Neural progenitor cell (in vitro differentiated cells): ENCODE measurements around the gene CHMP2A. TPM values are rescaled to one million over a fixed set of nuclear protein-coding genes. Genes with fewer than 3 reads are reported as not detected.
"Not testable (repeated sequence)": the region's sequence is repeated elsewhere in the genome, so short reads cannot be mapped to it uniquely, and the experiment has no call there.

Experiments used
- DNase-seq: peaks from one replicate; pipeline ENCODE4 v3.0.0-alpha.2; 2016; ENCODE audit warnings: low spot score
- H2AFZ ChIP-seq: fragments of 200-600 bp; sonication (generic); replicated peaks from 2 replicates; pipeline ENCODE4 v1.6.1; 2016; ENCODE audit warnings: antibody characterized with exemption
- H3F3A ChIP-seq: fragments of 200-600 bp; sonication (generic); 2 replicates; pipeline ENCODE4 v1.6.1; 2016; ENCODE audit warnings: antibody characterized with exemption, low read depth
- H3K27ac ChIP-seq: fragments of 200-600 bp; sonication (generic); 2 replicates; pipeline ENCODE4 v1.5.1; 2016; ENCODE audit warnings: mild to moderate bottlenecking
- H3K27me3 ChIP-seq: fragments of 200-600 bp; sonication (generic); 2 replicates; pipeline ENCODE4 v1.6.1; 2016; ENCODE audit warnings: mild to moderate bottlenecking, moderate library complexity
- H3K36me3 ChIP-seq: fragments of 200-600 bp; sonication (generic); 2 replicates; pipeline ENCODE4 v1.5.1; 2016
- H3K4me1 ChIP-seq: fragments of 200-600 bp; sonication (generic); 2 replicates; pipeline ENCODE4 v1.6.1; 2016; ENCODE audit warnings: mixed run types
- H3K4me2 ChIP-seq: fragments of 200-600 bp; sonication (generic); 2 replicates; pipeline ENCODE4 v1.6.1; 2016
- H3K4me3 ChIP-seq: fragments of 200-600 bp; sonication (generic); 2 replicates; pipeline ENCODE4 v1.5.1; 2016
- H3K79me2 ChIP-seq: fragments of 200-600 bp; sonication (generic); 2 replicates; pipeline ENCODE4 v1.6.1; 2016; ENCODE audit warnings: low read depth
- H3K9ac ChIP-seq: fragments of 200-600 bp; sonication (generic); 2 replicates; pipeline ENCODE4 v1.6.1; 2016
- H3K9me3 ChIP-seq: fragments of 200-600 bp; sonication (generic); 2 replicates; pipeline ENCODE4 v1.5.1; 2016; ENCODE audit warnings: low read depth
- H4K20me1 ChIP-seq: fragments of 200-600 bp; sonication (generic); 2 replicates; pipeline ENCODE4 v1.6.1; 2016; ENCODE audit warnings: low read depth
- H3K27ac Mint-ChIP-seq: 3 replicates; pipeline ENCODE4 v1.8.0; 2021; ENCODE audit warnings: mixed read lengths
- H3K27me3 Mint-ChIP-seq: 2 replicates; pipeline ENCODE4 v1.8.0; 2022; ENCODE audit warnings: low read depth, mild to moderate bottlenecking, inconsistent platforms, moderate library complexity, mixed read lengths; ENCODE audit not compliant: insufficient read depth
- H3K36me3 Mint-ChIP-seq: 3 replicates; pipeline ENCODE4 v1.8.0; 2021; ENCODE audit warnings: mixed read lengths
- H3K4me1 Mint-ChIP-seq: 3 replicates; pipeline ENCODE4 v1.8.0; 2021; ENCODE audit warnings: mixed read lengths
- H3K4me3 Mint-ChIP-seq: 3 replicates; pipeline ENCODE4 v1.8.0; 2021; ENCODE audit warnings: mild to moderate bottlenecking, moderate library complexity, mixed read lengths
- H3K9me3 Mint-ChIP-seq: 3 replicates; pipeline ENCODE4 v1.8.0; 2020; ENCODE audit warnings: mixed read lengths
- CTCF ChIP-seq: fragments of 200-600 bp; sonication (generic); IDR thresholded peaks from 2 replicates; pipeline ENCODE4 v1.5.1; 2017; ENCODE audit warnings: antibody characterized with exemption, mild to moderate bottlenecking
- EZH2 ChIP-seq: fragments of 200-600 bp; sonication (generic); IDR thresholded peaks from 2 replicates; pipeline ENCODE4 v1.6.1; 2017; ENCODE audit warnings: antibody characterized with exemption, mild to moderate bottlenecking, moderate library complexity
- EZH2phosphoT487 ChIP-seq: fragments of 200-600 bp; sonication (generic); IDR thresholded peaks from 2 replicates; pipeline ENCODE4 v1.6.1; 2017; ENCODE audit warnings: antibody characterized with exemption
- total RNA-seq: library from RNA; depleted of rRNA; stranded (reverse); fragments of >200 nt; gene quantifications from 2 replicates; pipeline ENCODE4 v1.2.3, GENCODE V29; 2015; ENCODE audit warnings: low replicate concordance

CHMP2A gene
- total RNA-seq, 1 donor from 2014 or later: 148 TPM

DNA sequence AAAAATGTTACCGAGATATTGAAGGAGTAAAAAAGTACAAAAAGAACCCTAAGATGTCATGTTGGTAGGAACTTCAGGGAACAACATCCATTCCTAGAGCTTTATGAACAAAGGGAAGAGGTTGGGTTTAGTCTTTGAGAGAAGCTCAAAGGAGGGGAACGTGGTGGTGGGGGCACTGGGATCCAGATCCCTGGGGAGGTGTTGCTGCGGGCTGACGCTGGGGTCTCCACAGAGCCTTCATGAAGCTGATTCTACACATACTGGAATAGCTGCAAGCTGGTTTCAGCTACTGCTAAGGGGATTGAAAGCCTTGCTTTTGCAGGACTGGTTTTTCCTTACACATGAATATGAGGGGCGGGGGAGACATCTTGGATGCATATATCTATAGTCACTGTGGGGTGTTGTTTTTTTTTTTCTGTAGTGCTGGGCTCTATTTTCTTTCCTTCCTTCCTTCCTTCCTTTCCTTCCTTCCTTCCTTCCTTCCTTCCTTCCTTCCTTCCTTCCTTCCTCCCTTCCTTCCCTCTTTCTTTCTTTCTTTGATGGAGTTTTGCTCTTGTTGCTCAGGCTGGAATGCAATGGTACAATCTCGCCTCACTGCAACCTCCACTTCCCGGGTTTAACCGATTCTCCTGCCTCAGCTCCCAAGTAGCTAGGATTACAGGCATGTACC lies 24.7 kb upstream of the CHMP2A start:
- Histone ChIP-seq H3K9ac (no peak overlapping the region), H3K79me2 (peaks cover 42% of the 10 kb centered on the region), H3F3A (peaks cover 19% of the 10 kb centered on the region), H4K20me1 (peaks cover 12% of the 10 kb centered on the region), H3K36me3 (no peaks in the 10 kb centered on the region), H3K27me3 (no peaks in the 10 kb centered on the region), H3K27ac (no peak overlapping the region), H3K4me1 (peaks cover 1% of the 10 kb centered on the region), H3K4me3 (no peak overlapping the region), H3K4me2 (no peak overlapping the region), H3K9me3 (no peaks in the 10 kb centered on the region), H2AFZ (no peak overlapping the region)
- H3K27ac Mint-ChIP-seq: no peak overlapping the region
- H3K4me3 Mint-ChIP-seq: no peak overlapping the region
- H3K36me3 Mint-ChIP-seq: peaks cover 22% of the 10 kb centered on the region
- no peak for DNase-seq
- H3K4me1 Mint-ChIP-seq: peaks cover 23% of the 10 kb centered on the region
- TF ChIP-seq EZH2 (no peak), CTCF (no peak), EZH2phosphoT487 (no peak)
- H3K27me3 Mint-ChIP-seq: peaks cover 3% of the 10 kb centered on the region
- H3K9me3 Mint-ChIP-seq: no peaks in the 10 kb centered on the region

DNA sequence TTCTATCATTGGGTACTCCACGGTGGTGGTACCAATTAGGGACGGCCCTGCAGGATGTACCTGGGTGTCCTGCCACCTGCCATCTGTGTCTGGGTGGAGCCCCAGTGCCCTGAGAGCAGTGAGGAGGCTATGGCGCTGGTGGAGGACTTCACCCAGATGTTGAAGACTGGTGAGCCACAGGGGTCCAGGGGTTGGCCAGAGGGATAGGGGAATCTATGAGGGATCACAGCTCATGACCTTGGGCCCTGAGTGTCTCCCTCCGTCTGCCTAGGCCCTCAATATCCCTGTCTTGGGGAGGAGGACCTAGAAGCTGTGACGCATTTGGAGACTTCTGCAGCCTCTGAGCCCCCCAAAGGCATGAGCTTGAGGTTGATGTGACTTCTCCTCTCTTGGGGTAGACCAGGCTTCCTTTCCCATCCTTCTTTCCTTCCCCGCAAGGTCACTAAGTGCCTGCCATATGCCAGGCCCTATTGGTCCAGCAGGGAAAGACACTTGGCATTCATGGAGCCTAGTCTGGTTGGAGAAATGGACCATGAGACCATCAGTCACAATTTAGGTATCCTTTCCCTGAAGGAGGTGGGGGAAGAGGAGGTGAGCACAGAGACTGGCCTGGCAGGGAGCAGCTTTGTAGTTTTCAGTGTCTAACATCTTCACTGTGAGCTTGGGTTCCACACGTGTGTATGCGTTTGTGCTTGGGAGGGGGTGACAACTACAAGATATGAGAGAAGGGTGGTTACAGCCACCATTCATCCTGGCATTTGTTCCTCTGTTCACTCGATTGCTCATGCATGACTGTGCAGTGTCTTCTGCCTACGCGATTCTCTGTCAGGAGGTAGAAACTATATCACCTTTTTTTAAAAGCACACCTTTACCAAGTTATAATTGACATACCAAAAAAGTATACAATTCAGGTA lies 23.4 kb upstream of the CHMP2A start:
- H3K79me2 ChIP-seq: peaks cover 42% of the 10 kb centered on the region
- Mint-ChIP-seq H3K27ac (peak overlapping the region; percentile 1), H3K27me3 (peaks cover 8% of the 10 kb centered on the region), H3K9me3 (no peaks in the 10 kb centered on the region), H3K4me3 (peak overlapping the region; percentile 38), H3K4me1 (peaks cover 31% of the 10 kb centered on the region), H3K36me3 (peaks cover 18% of the 10 kb centered on the region)
- H3F3A ChIP-seq: peaks cover 31% of the 10 kb centered on the region
- no peak overlapping the region for H3K9ac ChIP-seq
- H3K4me3 ChIP-seq: no peak overlapping the region
- DNase-seq: no peak
- no peaks in the 10 kb centered on the region for H3K36me3 ChIP-seq
- no peak overlapping the region for H2AFZ ChIP-seq
- H3K4me2 ChIP-seq: no peak overlapping the region
- H3K9me3 ChIP-seq: no peaks in the 10 kb centered on the region
- no peaks in the 10 kb centered on the region for H3K27me3 ChIP-seq
- TF ChIP-seq CTCF (no peak), EZH2 (no peak), EZH2phosphoT487 (no peak)
- H3K27ac ChIP-seq: no peak overlapping the region
- H3K4me1 ChIP-seq: peaks cover 9% of the 10 kb centered on the region
- H4K20me1 ChIP-seq: peaks cover 12% of the 10 kb centered on the region

DNA sequence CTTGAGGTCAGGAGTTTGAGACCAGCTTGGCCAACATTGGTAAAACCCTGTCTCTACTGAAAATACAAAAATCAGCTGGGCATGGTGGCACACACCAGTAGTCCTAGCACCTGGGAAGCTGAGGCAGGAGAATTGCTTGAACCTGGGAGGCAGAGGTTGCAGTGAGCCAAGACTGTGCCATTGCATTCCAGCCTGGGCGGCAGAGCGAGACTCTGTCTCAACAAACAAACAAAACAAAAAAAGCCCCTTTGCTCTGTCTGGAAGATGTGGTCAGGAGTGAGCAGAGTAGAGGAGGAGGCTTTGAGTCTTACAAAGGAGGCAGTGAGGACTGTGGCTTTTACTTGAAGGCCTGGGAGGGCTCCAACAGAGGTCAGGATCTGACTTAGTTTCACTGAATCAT lies 22.7 kb upstream of the CHMP2A start:
- H3K36me3 ChIP-seq, H3K9ac ChIP-seq, H3K4me2 ChIP-seq, H3K27ac Mint-ChIP-seq, H3K4me1 ChIP-seq, H2AFZ ChIP-seq, H3K27me3 Mint-ChIP-seq, H3K27ac ChIP-seq, H3K27me3 ChIP-seq, H3K4me3 ChIP-seq, DNase-seq, H3K9me3 ChIP-seq, H3K9me3 Mint-ChIP-seq: not testable (repeated sequence)
- Mint-ChIP-seq H3K36me3 (peaks cover 13% of the 10 kb centered on the region), H3K4me3 (peak overlapping the region; percentile 74), H3K4me1 (peaks cover 33% of the 10 kb centered on the region)
- Histone ChIP-seq H3F3A (peaks cover 37% of the 10 kb centered on the region), H3K79me2 (peaks cover 42% of the 10 kb centered on the region), H4K20me1 (peaks cover 12% of the 10 kb centered on the region)
